Mesenteric fat pad (tissue), 1 donor: ENCODE measurements around the gene JUN. TPM values are rescaled to one million over a fixed set of nuclear protein-coding genes. Genes with fewer than 3 reads are reported as not detected.

ENCODE experiments used
- DNase-seq: peaks from one replicate; pipeline ENCODE4 v3.0.0-alpha.2; 2020; ENCODE audit warnings: low spot score
- total RNA-seq: library from RNA; stranded (reverse); fragmentation: NEBNext Ultra II Directional; extraction: Animal tissue kit (Norgen Biotek cat#: 25700); gene quantifications from one replicate; pipeline ENCODE4 v1.2.1, GENCODE V29; 2021
- donor health status: DM: yes; HTN: yes; CAD: no.

The JUN gene
- total RNA-seq, 1 donor from 2014 or later: 298 TPM

- peak; percentile 94 for DNase-seq
Measured at GRCh38 chr1:58784758-58785441, 1.1 kb upstream of the JUN start.

- peak; percentile 91 for DNase-seq
Measured at GRCh38 chr1:58783090-58783992, 506 bp downstream of the JUN start.

- peak; percentile 90 for DNase-seq
Measured at GRCh38 chr1:58782178-58783089, 1.4 kb downstream of the JUN start.

DNA sequence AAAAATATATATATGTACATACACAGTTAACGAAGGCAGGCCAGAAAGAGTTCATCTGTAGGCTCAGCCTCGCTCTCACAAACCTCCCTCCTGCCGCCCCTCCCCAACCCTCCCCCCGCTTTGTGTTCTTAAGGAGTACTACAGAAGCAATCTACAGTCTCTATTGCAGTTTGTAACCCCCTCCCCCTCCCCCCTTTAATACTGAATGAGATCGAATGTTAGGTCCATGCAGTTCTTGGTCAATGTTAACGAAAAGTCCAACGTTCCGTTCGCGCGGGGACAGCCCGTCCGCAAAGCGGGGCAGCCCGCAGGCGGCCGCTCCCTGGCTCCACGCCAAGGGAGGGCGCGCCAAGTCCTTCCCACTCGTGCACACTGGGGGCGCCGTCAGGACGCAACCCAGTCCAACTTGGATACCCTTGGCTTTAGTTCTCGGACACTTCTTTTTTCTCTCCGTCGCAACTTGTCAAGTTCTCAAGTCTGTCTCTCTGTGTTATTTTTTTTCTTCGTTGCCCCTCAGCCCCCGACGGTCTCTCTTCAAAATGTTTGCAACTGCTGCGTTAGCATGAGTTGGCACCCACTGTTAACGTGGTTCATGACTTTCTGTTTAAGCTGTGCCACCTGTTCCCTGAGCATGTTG is 2.2 kb downstream of the JUN start:
- peak; percentile 94 for DNase-seq

- no peak for DNase-seq
Measured at GRCh38 chr1:58780836-58781452, 2.9 kb downstream of the JUN start.

DNA sequence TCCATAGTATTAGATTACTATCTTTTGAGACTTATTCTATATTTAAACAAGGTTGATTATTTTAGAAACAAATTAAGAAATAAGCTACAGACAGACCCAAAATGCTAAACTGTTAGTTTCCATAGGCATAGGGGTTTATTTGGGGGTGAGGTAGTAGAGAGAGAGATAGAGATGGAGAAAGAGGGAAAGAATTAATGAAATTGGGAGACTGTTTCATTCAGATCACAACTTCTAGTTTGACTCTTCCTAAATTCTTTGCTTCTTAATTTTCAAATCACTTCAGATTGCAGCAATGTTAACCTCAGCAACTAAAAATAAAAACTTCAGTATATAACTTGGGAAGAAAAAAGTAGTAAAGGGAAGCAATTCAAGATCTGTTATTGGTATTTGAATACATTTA is 3.4 kb downstream of the JUN start:
- no peak for DNase-seq

DNA sequence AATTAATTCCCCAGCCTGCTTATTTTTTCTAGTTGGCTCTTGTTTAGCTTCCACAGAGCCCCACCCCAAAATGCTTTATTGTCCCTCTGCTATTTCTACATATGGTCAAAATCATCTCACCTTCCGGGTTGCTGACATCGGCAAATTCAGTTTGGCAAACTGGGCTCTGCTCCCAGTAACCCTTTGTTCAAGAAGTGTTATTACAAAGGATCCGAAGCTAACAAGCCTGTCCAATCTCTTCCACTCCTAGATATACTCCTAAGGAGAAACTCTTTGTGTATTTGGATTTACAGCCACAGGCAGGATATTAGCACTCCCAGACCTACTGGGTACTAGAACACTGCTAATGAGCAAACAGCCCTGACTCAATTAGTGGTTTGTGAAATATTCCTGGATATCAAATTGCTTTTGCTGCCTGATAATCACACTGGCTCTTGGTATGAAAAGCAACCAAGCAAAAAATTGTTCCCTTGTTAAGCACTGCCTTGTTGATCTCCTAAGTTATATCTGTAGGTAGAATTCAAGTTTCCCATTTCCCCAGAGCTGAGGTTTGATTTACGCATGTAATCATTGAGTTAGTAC is 4.0 kb downstream of the JUN start:
- DNase-seq: no peak

- no peak for DNase-seq
Measured at GRCh38 chr1:58779059-58779754, 4.6 kb downstream of the JUN start.

DNA sequence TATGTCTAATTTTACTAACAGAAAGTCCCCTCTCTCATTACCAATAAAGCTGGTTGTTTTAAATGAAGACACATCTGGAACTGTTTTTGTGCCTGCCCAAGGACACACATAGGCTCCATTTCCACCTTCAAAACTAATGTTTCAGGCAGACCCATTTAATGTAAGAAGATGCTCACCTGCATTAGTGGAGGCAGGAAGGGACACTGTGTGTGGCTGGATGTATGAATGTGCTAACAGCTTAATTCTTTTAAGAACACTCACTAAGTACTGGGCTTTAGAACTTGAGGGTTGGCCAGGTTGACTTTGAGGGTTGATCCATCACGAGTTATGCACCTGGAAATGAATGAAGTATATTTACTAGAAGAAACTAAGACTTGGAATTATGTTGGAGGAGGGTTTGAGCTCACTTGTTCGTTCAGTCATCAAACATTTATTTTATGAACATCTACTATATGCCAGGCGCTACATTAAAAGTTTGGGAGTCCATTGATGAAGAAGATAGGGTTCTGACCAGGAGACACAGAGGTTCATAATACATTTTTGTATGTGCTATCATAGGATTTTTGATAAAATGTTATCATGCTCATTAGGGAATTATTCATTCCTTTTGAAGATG is 5.4 kb downstream of the JUN start:
- no peak for DNase-seq

GRCh38 chr1:58774027-58774426 is 9.8 kb downstream of the JUN start:
- DNase-seq: no peak

DNA sequence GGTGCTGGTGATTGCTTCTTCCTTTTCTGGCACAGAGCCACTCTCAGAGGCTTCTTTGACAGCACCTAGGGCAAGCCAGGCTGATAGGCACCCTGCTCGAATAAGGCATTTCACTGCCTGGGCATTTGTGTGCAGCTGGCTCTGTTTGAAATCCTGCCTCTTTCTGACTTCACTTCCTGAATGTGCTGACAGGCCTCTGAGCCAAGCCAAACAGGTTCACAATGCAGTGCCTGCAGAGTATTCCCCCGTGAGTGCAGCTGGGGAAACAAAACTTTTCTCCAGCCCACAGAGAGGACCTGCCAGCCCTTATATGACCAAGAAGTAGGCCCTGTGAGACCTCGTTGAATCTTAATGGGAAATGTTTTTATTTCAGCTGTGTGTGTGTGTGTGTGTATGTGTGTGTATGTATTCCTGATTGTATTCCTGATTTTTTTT is 10.4 kb downstream of the JUN start:
- DNase-seq: no peak

GRCh38 chr1:58769809-58770320 is 14.0 kb downstream of the JUN start:
- DNase-seq: no peak

DNA sequence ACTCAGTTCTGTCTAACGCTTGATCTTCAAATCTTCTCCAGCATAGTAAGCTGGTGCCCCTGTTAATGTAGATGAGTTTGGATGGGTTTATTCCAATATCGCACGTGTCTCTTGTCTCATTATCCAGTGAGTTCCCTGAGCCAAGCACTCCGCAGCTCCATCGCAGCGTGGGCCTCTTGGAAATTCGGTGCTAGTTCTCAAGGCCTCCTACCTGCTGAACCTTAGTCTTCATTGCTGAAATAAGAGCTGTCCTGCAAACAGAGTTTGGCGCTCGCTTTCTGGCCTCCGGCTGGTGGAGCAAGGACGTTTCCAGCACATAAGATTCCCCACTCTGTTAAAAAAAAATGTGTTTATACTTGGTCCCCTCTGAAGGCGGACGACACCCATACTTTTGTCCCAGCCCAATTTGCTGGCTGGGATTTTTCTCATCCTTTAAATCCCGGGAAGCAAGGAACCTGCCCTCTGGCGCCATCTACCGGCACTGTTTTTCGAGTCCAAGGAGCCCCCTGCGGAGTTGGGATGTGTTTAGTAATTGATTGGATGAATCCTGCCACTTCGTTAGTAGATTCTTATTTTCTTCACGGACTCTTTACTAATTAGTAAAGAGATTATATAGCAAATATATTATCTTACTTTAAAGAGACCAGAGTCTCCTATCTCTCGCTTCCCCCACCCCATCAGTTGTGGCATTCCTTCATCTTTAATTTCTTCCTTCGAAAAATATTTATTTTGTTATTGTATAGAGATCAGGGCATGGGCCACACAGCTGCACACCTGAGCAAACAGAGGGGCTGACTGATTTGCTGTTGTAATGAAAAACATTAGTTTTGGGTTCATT is 14.7 kb downstream of the JUN start:
- DNase-seq: no peak

DNA sequence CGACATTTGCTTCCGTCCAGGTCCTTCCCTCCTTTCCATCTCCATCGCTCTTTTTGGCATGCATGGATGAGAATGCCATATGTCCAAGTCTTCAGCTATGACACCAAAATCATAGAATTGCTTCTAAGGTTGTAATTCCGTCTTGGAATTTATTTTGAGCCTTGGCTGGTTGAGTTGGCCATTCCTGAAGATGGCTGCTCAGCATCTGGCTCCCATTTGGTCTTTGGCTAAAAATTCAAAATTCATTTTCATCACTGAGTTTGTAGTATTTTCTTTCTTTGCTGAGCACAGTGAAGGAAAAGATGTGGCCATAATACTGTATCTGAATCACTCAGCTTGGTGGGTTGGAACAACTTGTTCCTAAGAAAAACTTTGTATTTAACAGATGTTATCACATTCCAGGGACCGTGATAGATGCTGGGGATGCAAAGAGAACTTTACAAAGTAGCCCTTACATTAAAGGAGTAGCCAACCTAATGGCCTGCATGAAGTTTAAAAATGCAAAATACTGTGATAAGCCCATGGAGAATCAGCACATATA is 15.6 kb downstream of the JUN start:
- no peak for DNase-seq

GRCh38 chr1:58767143-58767542 is 16.7 kb downstream of the JUN start:
- no peak for DNase-seq

DNA sequence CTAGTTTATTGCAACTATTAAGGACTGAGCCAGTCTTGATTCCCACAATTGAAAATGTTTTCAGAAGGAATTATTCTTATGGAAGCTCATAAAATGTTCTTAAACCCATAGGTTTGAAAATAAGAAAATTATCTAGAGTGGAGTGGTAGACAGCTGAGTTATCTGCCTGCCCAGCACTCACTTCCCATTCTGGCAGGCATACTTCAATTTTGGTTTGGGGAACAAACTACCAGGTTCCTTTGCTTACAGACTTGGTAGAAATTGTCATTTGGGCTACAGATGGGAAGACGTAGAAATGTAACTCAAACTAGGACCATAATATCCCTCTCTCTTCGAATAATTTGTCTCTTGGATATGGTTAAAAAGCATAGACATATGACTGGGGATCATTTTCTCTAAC is 18.4 kb downstream of the JUN start:
- no peak for DNase-seq

GRCh38 chr1:58765006-58765405 is 18.8 kb downstream of the JUN start:
- no peak for DNase-seq
